ENCODE measurements around the gene GFER. TPM values are rescaled to one million over a fixed set of nuclear protein-coding genes. Genes with fewer than 3 reads are reported as not detected.
A peak's percentile ranks its signal among the peaks of the same experiment; 100 is the strongest.

The GFER gene
- total and polyA plus RNA-seq, 9 of the 15 experiments (the other 6 are each of a cell fraction or from before 2014, with no cell fraction given) = 4.3 to 53.7 (median 19.8) TPM

DNA sequence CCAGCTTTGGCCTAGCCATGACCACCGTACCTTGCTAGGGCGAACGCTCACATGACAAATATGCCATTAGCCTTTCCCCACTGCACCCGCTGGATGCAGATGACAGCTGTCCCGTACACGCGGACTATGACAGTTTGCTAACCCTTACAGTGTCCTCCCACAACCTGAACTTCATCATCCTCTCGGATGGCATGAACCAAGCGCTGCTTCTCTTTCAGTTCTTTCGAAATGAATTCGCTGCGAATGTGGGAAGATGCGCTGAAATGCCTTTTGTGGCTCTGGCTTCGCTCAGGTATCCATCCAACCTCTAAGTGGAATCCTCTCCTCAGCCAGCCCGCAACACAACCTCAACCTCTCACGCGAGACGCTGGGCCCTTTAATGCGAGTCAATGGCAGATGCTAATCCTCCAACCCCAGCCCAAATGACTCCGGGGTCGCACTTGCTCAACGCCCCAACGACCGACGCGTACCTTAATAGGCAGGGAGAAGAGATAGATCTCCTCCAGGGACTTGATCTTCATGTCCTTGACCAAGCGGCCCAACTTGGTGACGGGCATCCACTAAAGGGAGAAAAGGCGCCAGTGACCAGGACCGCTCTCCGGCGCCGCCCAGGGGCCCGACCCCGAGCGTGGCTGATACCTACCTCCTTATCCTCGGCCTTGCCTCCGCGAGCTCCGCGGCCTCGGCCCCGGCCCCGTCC, 20.0 kb upstream of the GFER start (continued):
- TF ChIP-seq, protein P1, sequence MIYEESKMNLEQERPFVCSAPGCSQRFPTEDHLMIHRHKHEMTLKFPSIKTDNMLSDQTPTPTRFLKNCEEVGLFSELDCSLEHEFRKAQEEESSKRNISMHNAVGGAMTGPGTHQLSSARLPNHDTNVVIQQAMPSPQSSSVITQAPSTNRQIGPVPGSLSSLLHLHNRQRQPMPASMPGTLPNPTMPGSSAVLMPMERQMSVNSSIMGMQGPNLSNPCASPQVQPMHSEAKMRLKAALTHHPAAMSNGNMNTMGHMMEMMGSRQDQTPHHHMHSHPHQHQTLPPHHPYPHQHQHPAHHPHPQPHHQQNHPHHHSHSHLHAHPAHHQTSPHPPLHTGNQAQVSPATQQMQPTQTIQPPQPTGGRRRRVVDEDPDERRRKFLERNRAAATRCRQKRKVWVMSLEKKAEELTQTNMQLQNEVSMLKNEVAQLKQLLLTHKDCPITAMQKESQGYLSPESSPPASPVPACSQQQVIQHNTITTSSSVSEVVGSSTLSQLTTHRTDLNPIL (CRISPR knock-in tag; IDR thresholded peaks at IDR 0.05) = no peak
- TF ChIP-seq ZFPM2 (CRISPR knock-in tag; IDR thresholded peaks at IDR 0.05) (no peak), SRSF1 (IDR thresholded peaks at IDR 0.05; ENCODE audit: low read depth, low read length) (peak; percentile 82; the same call in 1 of the 2 replicates), HDAC1 (IDR thresholded peaks at IDR 0.05) (peak in 1 of 2 experiments; percentile 88; a peak in 2 of 4 replicates), CHD2 (IDR thresholded peaks at IDR 0.05; ENCODE audit: low read depth, low read length) (peak; percentile 62), ZFP30 (CRISPR knock-in tag; IDR thresholded peaks at IDR 0.05; ENCODE audit: borderline replicate concordance) (no peak), FUS (optimal IDR thresholded peaks at IDR 0.05; ENCODE audit: low read depth, low read length) (peak; percentile 77), SIN3A (IDR thresholded peaks at IDR 0.05; ENCODE audit: borderline replicate concordance in 2 of 2, control insufficient read depth in 1 of 2, low read depth in 2 of 2, low read length in 2 of 2) (peak; percentile 72 to 93; a peak in 3 of 4 replicates), RAD51 (IDR thresholded peaks at IDR 0.05; ENCODE audit: borderline replicate concordance, low read depth) (0 out of 2 replicates have a peak, but pooled peaks have one; percentile 8), THRAP3 (IDR thresholded peaks at IDR 0.05; ENCODE audit: borderline replicate concordance) (0 out of 2 replicates have a peak, but pooled peaks have one; percentile 43), HNRNPUL1 (IDR thresholded peaks at IDR 0.05; ENCODE audit: low read length) (peak; percentile 87; the same call in 1 of the 2 replicates), NFYB (IDR thresholded peaks at IDR 0.05; ENCODE audit: extremely low read depth, insufficient read length) (no peak), ZBTB17 (CRISPR knock-in tag; IDR thresholded peaks at IDR 0.05) (peak; percentile 67; the same call in 1 of the 2 replicates), HEY1 (CRISPR knock-in tag; IDR thresholded peaks at IDR 0.05; ENCODE audit: borderline replicate concordance) (no peak), ELF2 (CRISPR knock-in tag; IDR thresholded peaks at IDR 0.05) (0 out of 2 replicates have a peak, but pooled peaks have one; percentile 17), SRSF3 (IDR thresholded peaks at IDR 0.05; ENCODE audit: insufficient read depth, low read length) (peak; percentile 86; the same call in 1 of the 2 replicates), BRD4 (IDR thresholded peaks at IDR 0.05) (0 out of 2 replicates have a peak, but pooled peaks have one; percentile 68), NCOA4 (IDR thresholded peaks at IDR 0.05; ENCODE audit: partially characterized antibody) (no peak)
- TF ChIP-seq, protein P2, sequence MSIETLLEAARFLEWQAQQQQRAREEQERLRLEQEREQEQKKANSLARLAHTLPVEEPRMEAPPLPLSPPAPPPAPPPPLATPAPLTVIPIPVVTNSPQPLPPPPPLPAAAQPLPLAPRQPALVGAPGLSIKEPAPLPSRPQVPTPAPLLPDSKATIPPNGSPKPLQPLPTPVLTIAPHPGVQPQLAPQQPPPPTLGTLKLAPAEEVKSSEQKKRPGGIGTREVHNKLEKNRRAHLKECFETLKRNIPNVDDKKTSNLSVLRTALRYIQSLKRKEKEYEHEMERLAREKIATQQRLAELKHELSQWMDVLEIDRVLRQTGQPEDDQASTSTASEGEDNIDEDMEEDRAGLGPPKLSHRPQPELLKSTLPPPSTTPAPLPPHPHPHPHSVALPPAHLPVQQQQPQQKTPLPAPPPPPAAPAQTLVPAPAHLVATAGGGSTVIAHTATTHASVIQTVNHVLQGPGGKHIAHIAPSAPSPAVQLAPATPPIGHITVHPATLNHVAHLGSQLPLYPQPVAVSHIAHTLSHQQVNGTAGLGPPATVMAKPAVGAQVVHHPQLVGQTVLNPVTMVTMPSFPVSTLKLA (conservative IDR thresholded peaks at IDR 0.05) = peak; percentile 57 to 80; a peak in 3 of 4 replicates
- TF ChIP-seq, protein P3, sequence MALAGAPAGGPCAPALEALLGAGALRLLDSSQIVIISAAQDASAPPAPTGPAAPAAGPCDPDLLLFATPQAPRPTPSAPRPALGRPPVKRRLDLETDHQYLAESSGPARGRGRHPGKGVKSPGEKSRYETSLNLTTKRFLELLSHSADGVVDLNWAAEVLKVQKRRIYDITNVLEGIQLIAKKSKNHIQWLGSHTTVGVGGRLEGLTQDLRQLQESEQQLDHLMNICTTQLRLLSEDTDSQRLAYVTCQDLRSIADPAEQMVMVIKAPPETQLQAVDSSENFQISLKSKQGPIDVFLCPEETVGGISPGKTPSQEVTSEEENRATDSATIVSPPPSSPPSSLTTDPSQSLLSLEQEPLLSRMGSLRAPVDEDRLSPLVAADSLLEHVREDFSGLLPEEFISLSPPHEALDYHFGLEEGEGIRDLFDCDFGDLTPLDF (CRISPR knock-in tag; IDR thresholded peaks at IDR 0.05) = peak; percentile 59; the same call in 1 of the 2 replicates
- TF ChIP-seq, protein P4, sequence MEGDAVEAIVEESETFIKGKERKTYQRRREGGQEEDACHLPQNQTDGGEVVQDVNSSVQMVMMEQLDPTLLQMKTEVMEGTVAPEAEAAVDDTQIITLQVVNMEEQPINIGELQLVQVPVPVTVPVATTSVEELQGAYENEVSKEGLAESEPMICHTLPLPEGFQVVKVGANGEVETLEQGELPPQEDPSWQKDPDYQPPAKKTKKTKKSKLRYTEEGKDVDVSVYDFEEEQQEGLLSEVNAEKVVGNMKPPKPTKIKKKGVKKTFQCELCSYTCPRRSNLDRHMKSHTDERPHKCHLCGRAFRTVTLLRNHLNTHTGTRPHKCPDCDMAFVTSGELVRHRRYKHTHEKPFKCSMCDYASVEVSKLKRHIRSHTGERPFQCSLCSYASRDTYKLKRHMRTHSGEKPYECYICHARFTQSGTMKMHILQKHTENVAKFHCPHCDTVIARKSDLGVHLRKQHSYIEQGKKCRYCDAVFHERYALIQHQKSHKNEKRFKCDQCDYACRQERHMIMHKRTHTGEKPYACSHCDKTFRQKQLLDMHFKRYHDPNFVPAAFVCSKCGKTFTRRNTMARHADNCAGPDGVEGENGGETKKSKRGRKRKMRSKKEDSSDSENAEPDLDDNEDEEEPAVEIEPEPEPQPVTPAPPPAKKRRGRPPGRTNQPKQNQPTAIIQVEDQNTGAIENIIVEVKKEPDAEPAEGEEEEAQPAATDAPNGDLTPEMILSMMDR (IDR thresholded peaks at IDR 0.05 in 2 of 3, conservative IDR thresholded peaks at IDR 0.05 in 1 of 3; ENCODE audit: insufficient read depth in 2 of 3, low read depth in 1 of 3, low read length in 3 of 3) = peak in 1 of 3 experiments; percentile 7; a peak in 1 of 6 replicates
